Lower leg skin (tissue), 4 donors: ENCODE results near the gene CC2D1A. TPM values are rescaled to one million over a fixed set of nuclear protein-coding genes. Genes with fewer than 3 reads are reported as not detected.

ENCODE experiments used
- DNase-seq, 2 donors: peaks; one replicate each; pipeline ENCODE4 v3.0.0-alpha.2; 2019; ENCODE audit warnings: low spot score in 2 of 2
- H3K4me3 ChIP-seq: fragments of 200-600 bp; sonication (generic); 2 replicates; pipeline ENCODE4 v1.5.1; 2017; ENCODE audit warnings: mild to moderate bottlenecking, low read depth; ENCODE audit not compliant: poor library complexity, severe bottlenecking
- POLR2A ChIP-seq, 2 donors: fragments of 450-650 bp; IDR thresholded peaks; one replicate each; pipeline ENCODE4 v1.6.1; 2016 to 2017; ENCODE audit warnings: antibody characterized with exemption in 2 of 2, mild to moderate bottlenecking in 1 of 2, moderate library complexity in 1 of 2
- WGBS, 2 donors: methylation state at CpG; one replicate each; pipeline ENCODE4 v1.1.5; 2018; 5-methylcytosine and 5-hydroxymethylcytosine counted together
- intact Hi-C: fragments of 100-400 bp; cut with DNase I; formaldehyde crosslinking; loops from one replicate; pipeline ENCODE4 v1.15.0; 2023; ENCODE audit warnings: low total_unique reads
- total RNA-seq, 4 donors: library from RNA; depleted of rRNA; stranded (reverse); fragments of >200 nt; gene quantifications; one replicate each; pipeline ENCODE4 v1.1.0, GENCODE V29; 2016
- TF ChIP-seq, protein P1 (sequence below), 3 donors: fragments of 450-650 bp; IDR thresholded peaks; one replicate each; pipeline ENCODE4 v1.5.1; 2016; ENCODE audit warnings: antibody characterized with exemption in 3 of 3, mild to moderate bottlenecking in 3 of 3, moderate library complexity in 2 of 3

The CC2D1A gene
- total RNA-seq, 4 donors from 2014 or later, result 48.9 to 104 (median 54.8) TPM

DNA sequence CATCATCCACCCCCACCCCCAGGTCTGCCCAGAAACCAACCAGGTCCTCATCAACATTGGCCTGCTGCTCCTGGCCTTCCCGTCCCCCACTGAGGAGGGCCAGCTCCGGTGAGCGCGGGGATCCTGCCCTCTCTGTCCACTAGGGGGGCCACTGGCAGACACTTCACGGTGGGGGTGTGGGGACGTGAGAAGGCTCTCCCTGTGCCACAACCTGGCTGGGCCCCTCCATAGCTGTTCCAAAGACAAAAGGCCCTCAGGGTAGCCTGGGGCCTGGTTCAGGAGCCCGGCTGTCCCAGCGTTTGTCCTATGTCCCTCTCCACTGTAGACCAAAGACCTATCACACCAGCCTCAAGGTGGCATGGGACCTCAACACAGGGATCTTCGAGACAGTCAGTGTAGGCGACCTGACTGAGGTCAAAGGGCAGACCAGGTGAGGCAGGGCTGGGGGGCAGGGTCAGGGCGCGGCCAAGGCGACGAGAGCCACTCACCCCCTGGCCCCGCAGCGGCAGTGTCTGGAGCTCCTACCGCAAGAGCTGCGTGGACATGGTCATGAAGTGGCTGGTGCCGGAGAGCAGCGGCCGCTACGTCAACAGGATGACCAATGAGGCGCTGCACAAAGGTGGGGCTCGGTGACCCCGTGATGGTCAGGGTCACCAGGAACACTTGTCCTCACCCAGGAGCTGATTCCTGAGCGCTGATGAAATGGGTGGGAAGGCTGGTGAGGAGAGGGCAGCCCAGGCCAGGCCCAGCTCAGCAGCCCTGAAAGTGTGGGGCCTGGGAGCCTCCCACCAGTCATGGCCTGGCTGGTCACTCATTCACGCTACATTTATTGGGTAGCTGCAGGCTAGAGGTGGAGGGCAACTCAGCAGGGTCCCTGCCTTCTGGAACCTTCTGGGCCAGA lies 54.2 kb downstream of the CC2D1A start:
- intact Hi-C loops, result loop anchor here (10.0 kb wide), 2 partner anchors 95 to 1135 kb away; no protein-coding TSS in a partner anchor

DNA sequence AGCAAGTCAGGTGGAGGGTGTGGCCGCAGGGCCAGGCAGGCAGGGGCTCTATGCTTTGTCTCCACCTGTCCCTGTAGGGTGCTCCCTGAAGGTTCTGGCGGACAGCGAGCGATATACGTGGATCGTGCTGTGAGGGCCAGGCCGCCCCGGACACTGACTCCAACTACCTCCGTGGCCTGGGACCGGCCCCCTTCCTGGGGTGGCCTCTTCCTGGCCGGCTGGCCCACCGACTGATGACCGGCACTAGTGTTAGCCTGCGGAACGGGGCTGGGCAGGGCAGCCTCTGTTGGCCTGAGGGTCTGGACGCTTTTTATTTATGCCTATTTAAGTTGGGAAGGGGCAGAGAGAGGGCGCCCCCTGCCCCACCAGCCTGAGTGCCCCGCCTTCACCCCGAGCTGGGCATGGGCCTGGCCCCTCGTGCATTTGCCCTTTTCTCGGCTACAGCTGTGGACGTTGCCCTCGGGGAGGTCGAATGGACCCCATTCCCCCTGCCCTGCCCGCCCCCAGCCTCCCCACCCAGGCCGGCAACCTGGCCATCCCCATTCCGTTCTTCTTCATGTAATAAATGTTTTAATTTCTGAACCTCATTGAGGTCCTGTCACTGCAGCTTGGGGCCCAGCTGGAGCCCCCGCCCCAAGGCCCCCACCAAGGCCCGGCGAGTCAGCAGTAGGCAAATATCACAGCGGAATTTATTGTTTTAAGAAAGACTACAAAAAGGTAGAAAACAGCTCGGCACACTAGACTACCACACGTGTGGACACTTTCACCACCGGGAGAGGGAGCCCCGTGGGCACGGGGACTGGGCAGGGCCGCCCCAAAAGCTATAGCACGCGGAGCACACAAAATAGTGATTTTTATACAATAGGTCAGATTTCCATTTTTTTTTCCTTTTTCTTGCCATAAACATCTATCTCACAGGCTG lies 55.1 kb downstream of the CC2D1A start:
- TF ChIP-seq POLR2A (IDR thresholded peaks at IDR 0.05), result no peak
- TF ChIP-seq, protein P1, sequence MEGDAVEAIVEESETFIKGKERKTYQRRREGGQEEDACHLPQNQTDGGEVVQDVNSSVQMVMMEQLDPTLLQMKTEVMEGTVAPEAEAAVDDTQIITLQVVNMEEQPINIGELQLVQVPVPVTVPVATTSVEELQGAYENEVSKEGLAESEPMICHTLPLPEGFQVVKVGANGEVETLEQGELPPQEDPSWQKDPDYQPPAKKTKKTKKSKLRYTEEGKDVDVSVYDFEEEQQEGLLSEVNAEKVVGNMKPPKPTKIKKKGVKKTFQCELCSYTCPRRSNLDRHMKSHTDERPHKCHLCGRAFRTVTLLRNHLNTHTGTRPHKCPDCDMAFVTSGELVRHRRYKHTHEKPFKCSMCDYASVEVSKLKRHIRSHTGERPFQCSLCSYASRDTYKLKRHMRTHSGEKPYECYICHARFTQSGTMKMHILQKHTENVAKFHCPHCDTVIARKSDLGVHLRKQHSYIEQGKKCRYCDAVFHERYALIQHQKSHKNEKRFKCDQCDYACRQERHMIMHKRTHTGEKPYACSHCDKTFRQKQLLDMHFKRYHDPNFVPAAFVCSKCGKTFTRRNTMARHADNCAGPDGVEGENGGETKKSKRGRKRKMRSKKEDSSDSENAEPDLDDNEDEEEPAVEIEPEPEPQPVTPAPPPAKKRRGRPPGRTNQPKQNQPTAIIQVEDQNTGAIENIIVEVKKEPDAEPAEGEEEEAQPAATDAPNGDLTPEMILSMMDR (IDR thresholded peaks at IDR 0.05), result no peak
- DNase-seq, result no peak
- 90 to 92% methylated on average over 39 of the region's 39 CpGs for WGBS, 2 donors
- H3K4me3 ChIP-seq, result no peak overlapping the region
- intact Hi-C loops, result loop anchor here (10.0 kb wide), 1 partner anchor 94 kb away; no protein-coding TSS in a partner anchor

More for the DNA sequence above, 54.2 kb downstream of the CC2D1A start:
- 87 to 91% methylated on average over 21 to 27 of the region's 27 CpGs for WGBS, 2 donors
- no peak for DNase-seq
- TF ChIP-seq, protein P1 (IDR thresholded peaks at IDR 0.05), result no peak
- TF ChIP-seq POLR2A (IDR thresholded peaks at IDR 0.05), result no peak
- H3K4me3 ChIP-seq, result no peak overlapping the region

DNA sequence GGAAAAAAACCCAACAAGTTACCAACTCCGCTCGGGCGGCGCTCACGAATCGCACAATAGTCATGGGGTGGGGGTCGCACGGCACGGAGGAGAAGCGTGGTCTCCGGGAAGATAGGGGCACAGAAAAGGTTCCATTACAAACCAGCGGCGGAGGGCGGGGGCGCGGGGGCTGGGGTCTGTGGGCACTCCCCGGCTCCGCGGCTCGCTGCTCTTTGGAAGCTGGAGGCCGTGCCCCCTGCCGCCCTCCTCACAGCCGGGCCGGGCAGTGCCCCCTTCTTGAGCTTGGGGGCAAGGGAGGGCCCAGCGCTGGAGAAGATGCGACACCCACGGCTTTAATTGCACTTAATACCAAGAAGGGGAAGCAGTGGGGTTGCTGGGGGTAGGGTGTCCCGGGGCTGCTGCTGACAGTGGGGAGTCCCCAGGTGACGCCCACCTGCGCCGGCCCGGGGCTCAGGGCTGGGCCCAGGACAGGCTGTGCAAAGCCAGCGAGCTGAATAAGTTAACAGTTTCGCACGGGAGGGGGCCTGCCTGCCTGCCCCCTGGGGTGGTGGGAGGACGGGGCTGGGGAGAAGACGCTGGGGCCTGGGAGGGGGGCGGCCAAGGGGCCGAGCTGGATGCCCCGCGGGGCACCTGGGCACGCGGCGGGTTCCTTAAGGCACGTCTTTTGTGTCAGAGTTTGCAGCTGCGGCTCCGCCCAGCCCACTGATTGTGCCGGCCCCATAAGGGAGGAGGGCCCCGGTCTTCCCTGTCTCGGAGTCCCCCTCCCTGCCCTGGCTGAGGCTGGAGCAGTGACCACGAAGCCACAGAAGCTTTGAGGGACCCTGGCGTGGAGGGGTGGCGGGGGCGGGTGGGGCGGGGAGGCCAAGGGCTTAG lies 56.1 kb downstream of the CC2D1A start:
- intact Hi-C loops, result loop anchor here (10.0 kb wide), 1 partner anchor 93 kb away; no protein-coding TSS in a partner anchor
- no peak for TF ChIP-seq POLR2A (IDR thresholded peaks at IDR 0.05)
- TF ChIP-seq, protein P1 (IDR thresholded peaks at IDR 0.05), result no peak
- WGBS, 2 donors, result 71 to 78% methylated on average over 43 to 47 of the region's 55 CpGs
- H3K4me3 ChIP-seq, result no peak overlapping the region
- DNase-seq, result no peak

DNA sequence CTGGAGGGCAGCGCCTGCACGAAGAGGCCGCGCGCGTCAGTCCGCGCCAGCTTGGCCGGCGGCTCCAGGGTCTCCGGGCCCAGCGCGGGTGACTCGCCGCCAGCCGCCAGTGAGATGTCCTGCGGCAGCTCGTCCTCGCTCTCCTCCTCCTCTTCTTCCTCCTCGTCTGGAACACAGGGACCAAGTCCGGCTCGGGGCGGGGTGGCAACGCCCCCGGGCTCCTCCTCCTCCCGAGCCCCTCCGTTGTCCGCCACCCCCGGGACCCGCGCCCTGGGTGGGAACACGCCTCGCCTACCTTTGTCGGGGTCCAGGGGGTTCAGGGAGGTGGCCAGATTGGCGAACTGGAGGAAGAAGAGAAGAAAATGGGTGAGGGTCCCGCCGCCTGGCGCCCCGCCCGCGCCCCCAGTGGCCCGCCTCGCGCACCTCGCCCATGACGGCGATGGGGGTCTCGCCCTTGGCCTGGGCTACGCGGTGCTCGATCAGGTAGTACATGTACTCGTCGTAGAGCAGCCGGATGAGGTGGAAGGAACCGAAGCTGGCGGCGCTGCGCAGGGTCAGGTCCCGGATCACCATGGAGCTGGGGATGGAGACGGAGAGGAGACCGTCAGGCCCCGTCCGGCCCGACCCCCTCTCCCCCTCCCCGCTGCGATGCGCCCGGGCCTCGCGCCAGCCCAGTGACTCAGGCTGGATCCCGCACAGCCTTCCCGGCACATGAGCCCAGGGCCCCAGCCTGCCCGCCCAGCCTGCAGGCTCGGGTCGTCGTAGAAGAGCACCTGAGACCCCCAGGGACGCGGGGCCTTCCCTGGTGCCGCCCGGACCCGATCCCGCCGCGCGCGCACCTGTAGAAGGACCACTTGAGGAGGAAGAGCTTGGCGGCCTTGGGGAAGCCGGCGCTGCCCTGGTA lies 57.0 kb downstream of the CC2D1A start:
- WGBS, 2 donors, result 62 to 68% methylated on average over 53 to 87 of the region's 89 CpGs
- no peak overlapping the region for H3K4me3 ChIP-seq
- no peak for TF ChIP-seq POLR2A (IDR thresholded peaks at IDR 0.05)
- TF ChIP-seq, protein P1 (IDR thresholded peaks at IDR 0.05), result no peak
- DNase-seq, result no peak
- intact Hi-C loops, result loop anchor here (10.0 kb wide), 1 partner anchor 92 kb away; no protein-coding TSS in a partner anchor
